ENCODE data around the gene ZNF513.

The ZNF513 gene

GRCh38 chr2:27390822-27391679 is 10.5 kb upstream of the ZNF513 start:
- DNase-seq (ENCODE audit: low read depth, low spot score): no peak

GRCh38 chr2:27381577-27382181 is 1.1 kb upstream of the ZNF513 start:
- DNase-seq (ENCODE audit: low read depth, low spot score): no peak

GRCh38 chr2:27379836-27380625 is 503 bp downstream of the ZNF513 start:
- no peak for DNase-seq (ENCODE audit: low read depth, low spot score)

GRCh38 chr2:27379383-27379835 is 1.1 kb downstream of the ZNF513 start:
- no peak for DNase-seq (ENCODE audit: low read depth, low spot score)

- no peak for DNase-seq (ENCODE audit: low read depth, low spot score)
These were observed 1.7 kb downstream of the ZNF513 start for GRCh38 chr2:27378809-27379290.

GRCh38 chr2:27378096-27378808 is 2.3 kb downstream of the ZNF513 start:
- DNase-seq (ENCODE audit: low read depth, low spot score): no peak

GRCh38 chr2:27377618-27378095 is 2.9 kb downstream of the ZNF513 start:
- DNase-seq (ENCODE audit: low read depth, low spot score): no peak

- DNase-seq (ENCODE audit: low read depth, low spot score): no peak
These were observed 3.5 kb downstream of the ZNF513 start for GRCh38 chr2:27376866-27377617.

- no peak for DNase-seq (ENCODE audit: low read depth, low spot score)
These were observed 4.2 kb downstream of the ZNF513 start for GRCh38 chr2:27376151-27376865.

GRCh38 chr2:27375513-27376099 is 4.9 kb downstream of the ZNF513 start:
- no peak for DNase-seq (ENCODE audit: low read depth, low spot score)

GRCh38 chr2:27373567-27373966 is 7.0 kb downstream of the ZNF513 start:
- DNase-seq (ENCODE audit: low read depth, low spot score): no peak

GRCh38 chr2:27372937-27373336 is 7.6 kb downstream of the ZNF513 start:
- no peak for DNase-seq (ENCODE audit: low read depth, low spot score)

GRCh38 chr2:27370816-27371620 is 9.5 kb downstream of the ZNF513 start:
- DNase-seq (ENCODE audit: low read depth, low spot score): no peak

GRCh38 chr2:27370026-27370815 is 10.3 kb downstream of the ZNF513 start, which contains the start of the genes EIF2B4 and SNX17:
Gene EIF2B4, minus strand, starts transcription at chr2:27370338. Its CDS starts 24 bp downstream, at chr2:27370314.
Gene SNX17, plus strand, starts transcription at chr2:27370616. Its CDS starts 128 bp downstream, at chr2:27370744.
- DNase-seq (ENCODE audit: low read depth, low spot score): peak; percentile 97

- DNase-seq (ENCODE audit: low read depth, low spot score): no peak
These were observed 11.0 kb downstream of the ZNF513 start for GRCh38 chr2:27369471-27370025.

- DNase-seq (ENCODE audit: low read depth, low spot score): no peak
These were observed 16.6 kb downstream of the ZNF513 start for GRCh38 chr2:27363933-27364332.

- DNase-seq (ENCODE audit: low read depth, low spot score): no peak
These were observed 17.7 kb downstream of the ZNF513 start for GRCh38 chr2:27362678-27363420.
